GM23338 (cell line): ENCODE measurements around the gene ATL2.

ENCODE experiments used
- CREB1 ChIP-seq: fragments of 250-450 bp; sonication (Bioruptor Pico); IDR thresholded peaks from 2 replicates; pipeline ENCODE4 v1.5.0; 2020; ENCODE audit warnings: low read depth, mild to moderate bottlenecking, moderate library complexity
- EZH2 ChIP-seq: fragments of 200-600 bp; sonication (generic); IDR thresholded peaks from one replicate; pipeline ENCODE4 v1.8.0; 2017; ENCODE audit warnings: antibody characterized with exemption, mild to moderate bottlenecking, low read depth; ENCODE audit not compliant: unreplicated experiment
- EZH2phosphoT487 ChIP-seq: fragments of 200-600 bp; sonication (generic); IDR thresholded peaks from one replicate; pipeline ENCODE4 v1.8.1; 2018; ENCODE audit warnings: antibody characterized with exemption; ENCODE audit not compliant: unreplicated experiment
- JUNB ChIP-seq: IDR thresholded peaks from one replicate; pipeline ENCODE4 v1.6.1; 2016; ENCODE audit warnings: antibody characterized with exemption; ENCODE audit not compliant: unreplicated experiment
- NANOG ChIP-seq: IDR thresholded peaks from 2 replicates; pipeline ENCODE4 v1.6.1; 2016; ENCODE audit warnings: antibody characterized with exemption, borderline replicate concordance
- POLR2AphosphoS5 ChIP-seq: IDR thresholded peaks from 2 replicates; pipeline ENCODE4 v1.6.1; 2016; ENCODE audit warnings: antibody characterized with exemption, low read depth
- STAT1 ChIP-seq: IDR thresholded peaks from one replicate; pipeline ENCODE4 v1.6.1; 2016; ENCODE audit warnings: antibody characterized with exemption; ENCODE audit not compliant: unreplicated experiment
- ZNF114 ChIP-seq: fragments of 250-450 bp; sonication (Bioruptor Pico); IDR thresholded peaks from 2 replicates; pipeline ENCODE4 v1.5.0; 2020; ENCODE audit warnings: mild to moderate bottlenecking, moderate library complexity
- ZNF331 ChIP-seq: fragments of 250-450 bp; sonication (Bioruptor Pico); IDR thresholded peaks from 2 replicates; pipeline ENCODE4 v1.5.0; 2020; ENCODE audit warnings: low read depth, mild to moderate bottlenecking, moderate library complexity
- TF ChIP-seq, protein P1 (sequence below), 2 experiments: fragments of 200-600 bp in 1 of 2; sonication (generic) in 1 of 2; conservative IDR thresholded peaks; 2 replicates each; pipeline versions ENCODE4 v1.5.1 to v1.6.1; 2016 to 2017; ENCODE audit warnings: antibody characterized with exemption in 2 of 2, low read depth in 2 of 2, mild to moderate bottlenecking in 2 of 2, moderate library complexity in 1 of 2
- TF ChIP-seq, protein P2 (sequence below): IDR thresholded peaks from one replicate; pipeline ENCODE4 v1.6.1; 2018; ENCODE audit warnings: antibody characterized with exemption; ENCODE audit not compliant: unreplicated experiment
- TF ChIP-seq, protein P3 (sequence below): IDR thresholded peaks from 2 replicates; pipeline ENCODE4 v1.6.1; 2016; ENCODE audit warnings: antibody characterized with exemption
- TF ChIP-seq, protein P4 (sequence below): fragments of 250-450 bp; sonication (Bioruptor Pico); IDR thresholded peaks from 2 replicates; pipeline ENCODE4 v1.5.0; 2020; ENCODE audit warnings: mild to moderate bottlenecking, moderate library complexity

DNA sequence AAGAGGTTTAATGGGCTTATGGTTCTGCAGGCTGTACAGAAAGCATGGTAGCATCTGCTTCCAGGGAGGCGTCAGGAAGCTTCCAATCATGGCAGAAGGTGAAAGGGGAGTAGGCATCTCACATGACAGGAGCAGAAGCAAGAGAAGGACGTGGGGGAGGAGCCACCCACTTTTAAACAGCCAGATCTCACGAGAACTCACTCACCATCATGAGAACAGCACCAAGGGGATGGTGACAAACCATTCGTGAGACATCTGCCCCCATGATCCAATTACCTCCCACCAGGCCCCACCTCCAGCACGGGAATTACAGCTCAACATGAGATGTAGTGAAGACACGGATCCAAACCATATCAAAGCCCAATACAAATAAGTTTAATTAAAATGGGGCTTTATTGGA lies 113.8 kb downstream of the ATL2 start:
- TF ChIP-seq, protein P1, sequence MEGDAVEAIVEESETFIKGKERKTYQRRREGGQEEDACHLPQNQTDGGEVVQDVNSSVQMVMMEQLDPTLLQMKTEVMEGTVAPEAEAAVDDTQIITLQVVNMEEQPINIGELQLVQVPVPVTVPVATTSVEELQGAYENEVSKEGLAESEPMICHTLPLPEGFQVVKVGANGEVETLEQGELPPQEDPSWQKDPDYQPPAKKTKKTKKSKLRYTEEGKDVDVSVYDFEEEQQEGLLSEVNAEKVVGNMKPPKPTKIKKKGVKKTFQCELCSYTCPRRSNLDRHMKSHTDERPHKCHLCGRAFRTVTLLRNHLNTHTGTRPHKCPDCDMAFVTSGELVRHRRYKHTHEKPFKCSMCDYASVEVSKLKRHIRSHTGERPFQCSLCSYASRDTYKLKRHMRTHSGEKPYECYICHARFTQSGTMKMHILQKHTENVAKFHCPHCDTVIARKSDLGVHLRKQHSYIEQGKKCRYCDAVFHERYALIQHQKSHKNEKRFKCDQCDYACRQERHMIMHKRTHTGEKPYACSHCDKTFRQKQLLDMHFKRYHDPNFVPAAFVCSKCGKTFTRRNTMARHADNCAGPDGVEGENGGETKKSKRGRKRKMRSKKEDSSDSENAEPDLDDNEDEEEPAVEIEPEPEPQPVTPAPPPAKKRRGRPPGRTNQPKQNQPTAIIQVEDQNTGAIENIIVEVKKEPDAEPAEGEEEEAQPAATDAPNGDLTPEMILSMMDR (conservative IDR thresholded peaks at IDR 0.05; ENCODE audit: low read depth in 2 of 2) = no peak
- TF ChIP-seq, protein P2, sequence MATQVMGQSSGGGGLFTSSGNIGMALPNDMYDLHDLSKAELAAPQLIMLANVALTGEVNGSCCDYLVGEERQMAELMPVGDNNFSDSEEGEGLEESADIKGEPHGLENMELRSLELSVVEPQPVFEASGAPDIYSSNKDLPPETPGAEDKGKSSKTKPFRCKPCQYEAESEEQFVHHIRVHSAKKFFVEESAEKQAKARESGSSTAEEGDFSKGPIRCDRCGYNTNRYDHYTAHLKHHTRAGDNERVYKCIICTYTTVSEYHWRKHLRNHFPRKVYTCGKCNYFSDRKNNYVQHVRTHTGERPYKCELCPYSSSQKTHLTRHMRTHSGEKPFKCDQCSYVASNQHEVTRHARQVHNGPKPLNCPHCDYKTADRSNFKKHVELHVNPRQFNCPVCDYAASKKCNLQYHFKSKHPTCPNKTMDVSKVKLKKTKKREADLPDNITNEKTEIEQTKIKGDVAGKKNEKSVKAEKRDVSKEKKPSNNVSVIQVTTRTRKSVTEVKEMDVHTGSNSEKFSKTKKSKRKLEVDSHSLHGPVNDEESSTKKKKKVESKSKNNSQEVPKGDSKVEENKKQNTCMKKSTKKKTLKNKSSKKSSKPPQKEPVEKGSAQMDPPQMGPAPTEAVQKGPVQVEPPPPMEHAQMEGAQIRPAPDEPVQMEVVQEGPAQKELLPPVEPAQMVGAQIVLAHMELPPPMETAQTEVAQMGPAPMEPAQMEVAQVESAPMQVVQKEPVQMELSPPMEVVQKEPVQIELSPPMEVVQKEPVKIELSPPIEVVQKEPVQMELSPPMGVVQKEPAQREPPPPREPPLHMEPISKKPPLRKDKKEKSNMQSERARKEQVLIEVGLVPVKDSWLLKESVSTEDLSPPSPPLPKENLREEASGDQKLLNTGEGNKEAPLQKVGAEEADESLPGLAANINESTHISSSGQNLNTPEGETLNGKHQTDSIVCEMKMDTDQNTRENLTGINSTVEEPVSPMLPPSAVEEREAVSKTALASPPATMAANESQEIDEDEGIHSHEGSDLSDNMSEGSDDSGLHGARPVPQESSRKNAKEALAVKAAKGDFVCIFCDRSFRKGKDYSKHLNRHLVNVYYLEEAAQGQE = no peak
- TF ChIP-seq JUNB = no peak
- TF ChIP-seq NANOG = no peak
- no peak for TF ChIP-seq STAT1
- TF ChIP-seq POLR2AphosphoS5 = no peak
- TF ChIP-seq EZH2 = no peak
- TF ChIP-seq EZH2phosphoT487 = no peak
- TF ChIP-seq ZNF114 (CRISPR knock-in tag) = no peak
- TF ChIP-seq ZNF331 = no peak
- no peak for TF ChIP-seq CREB1
- TF ChIP-seq, protein P3, sequence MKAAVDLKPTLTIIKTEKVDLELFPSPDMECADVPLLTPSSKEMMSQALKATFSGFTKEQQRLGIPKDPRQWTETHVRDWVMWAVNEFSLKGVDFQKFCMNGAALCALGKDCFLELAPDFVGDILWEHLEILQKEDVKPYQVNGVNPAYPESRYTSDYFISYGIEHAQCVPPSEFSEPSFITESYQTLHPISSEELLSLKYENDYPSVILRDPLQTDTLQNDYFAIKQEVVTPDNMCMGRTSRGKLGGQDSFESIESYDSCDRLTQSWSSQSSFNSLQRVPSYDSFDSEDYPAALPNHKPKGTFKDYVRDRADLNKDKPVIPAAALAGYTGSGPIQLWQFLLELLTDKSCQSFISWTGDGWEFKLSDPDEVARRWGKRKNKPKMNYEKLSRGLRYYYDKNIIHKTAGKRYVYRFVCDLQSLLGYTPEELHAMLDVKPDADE = no peak
- TF ChIP-seq, protein P4, sequence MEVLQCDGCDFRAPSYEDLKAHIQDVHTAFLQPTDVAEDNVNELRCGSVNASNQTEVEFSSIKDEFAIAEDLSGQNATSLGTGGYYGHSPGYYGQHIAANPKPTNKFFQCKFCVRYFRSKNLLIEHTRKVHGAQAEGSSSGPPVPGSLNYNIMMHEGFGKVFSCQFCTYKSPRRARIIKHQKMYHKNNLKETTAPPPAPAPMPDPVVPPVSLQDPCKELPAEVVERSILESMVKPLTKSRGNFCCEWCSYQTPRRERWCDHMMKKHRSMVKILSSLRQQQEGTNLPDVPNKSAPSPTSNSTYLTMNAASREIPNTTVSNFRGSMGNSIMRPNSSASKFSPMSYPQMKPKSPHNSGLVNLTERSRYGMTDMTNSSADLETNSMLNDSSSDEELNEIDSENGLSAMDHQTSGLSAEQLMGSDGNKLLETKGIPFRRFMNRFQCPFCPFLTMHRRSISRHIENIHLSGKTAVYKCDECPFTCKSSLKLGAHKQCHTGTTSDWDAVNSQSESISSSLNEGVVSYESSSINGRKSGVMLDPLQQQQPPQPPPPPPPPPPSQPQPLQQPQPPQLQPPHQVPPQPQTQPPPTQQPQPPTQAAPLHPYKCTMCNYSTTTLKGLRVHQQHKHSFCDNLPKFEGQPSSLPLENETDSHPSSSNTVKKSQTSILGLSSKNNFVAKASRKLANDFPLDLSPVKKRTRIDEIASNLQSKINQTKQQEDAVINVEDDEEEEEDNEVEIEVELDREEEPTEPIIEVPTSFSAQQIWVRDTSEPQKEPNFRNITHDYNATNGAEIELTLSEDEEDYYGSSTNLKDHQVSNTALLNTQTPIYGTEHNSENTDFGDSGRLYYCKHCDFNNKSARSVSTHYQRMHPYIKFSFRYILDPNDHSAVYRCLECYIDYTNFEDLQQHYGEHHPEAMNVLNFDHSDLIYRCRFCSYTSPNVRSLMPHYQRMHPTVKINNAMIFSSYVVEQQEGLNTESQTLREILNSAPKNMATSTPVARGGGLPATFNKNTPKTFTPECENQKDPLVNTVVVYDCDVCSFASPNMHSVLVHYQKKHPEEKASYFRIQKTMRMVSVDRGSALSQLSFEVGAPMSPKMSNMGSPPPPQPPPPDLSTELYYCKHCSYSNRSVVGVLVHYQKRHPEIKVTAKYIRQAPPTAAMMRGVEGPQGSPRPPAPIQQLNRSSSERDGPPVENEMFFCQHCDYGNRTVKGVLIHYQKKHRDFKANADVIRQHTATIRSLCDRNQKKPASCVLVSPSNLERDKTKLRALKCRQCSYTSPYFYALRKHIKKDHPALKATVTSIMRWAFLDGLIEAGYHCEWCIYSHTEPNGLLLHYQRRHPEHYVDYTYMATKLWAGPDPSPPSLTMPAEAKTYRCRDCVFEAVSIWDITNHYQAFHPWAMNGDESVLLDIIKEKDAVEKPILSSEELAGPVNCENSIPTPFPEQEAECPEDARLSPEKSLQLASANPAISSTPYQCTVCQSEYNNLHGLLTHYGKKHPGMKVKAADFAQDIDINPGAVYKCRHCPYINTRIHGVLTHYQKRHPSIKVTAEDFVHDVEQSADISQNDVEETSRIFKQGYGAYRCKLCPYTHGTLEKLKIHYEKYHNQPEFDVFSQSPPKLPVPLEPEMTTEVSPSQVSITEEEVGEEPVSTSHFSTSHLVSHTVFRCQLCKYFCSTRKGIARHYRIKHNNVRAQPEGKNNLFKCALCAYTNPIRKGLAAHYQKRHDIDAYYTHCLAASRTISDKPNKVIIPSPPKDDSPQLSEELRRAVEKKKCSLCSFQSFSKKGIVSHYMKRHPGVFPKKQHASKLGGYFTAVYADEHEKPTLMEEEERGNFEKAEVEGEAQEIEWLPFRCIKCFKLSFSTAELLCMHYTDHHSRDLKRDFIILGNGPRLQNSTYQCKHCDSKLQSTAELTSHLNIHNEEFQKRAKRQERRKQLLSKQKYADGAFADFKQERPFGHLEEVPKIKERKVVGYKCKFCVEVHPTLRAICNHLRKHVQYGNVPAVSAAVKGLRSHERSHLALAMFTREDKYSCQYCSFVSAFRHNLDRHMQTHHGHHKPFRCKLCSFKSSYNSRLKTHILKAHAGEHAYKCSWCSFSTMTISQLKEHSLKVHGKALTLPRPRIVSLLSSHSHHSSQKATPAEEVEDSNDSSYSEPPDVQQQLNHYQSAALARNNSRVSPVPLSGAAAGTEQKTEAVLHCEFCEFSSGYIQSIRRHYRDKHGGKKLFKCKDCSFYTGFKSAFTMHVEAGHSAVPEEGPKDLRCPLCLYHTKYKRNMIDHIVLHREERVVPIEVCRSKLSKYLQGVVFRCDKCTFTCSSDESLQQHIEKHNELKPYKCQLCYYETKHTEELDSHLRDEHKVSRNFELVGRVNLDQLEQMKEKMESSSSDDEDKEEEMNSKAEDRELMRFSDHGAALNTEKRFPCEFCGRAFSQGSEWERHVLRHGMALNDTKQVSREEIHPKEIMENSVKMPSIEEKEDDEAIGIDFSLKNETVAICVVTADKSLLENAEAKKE = no peak
